T-cell (primary cell): ENCODE data around the gene GRAMD1A. TPM values are rescaled to one million over a fixed set of nuclear protein-coding genes. Genes with fewer than 3 reads are reported as not detected.

Source experiments
- ATAC-seq, 4 experiments: fragments of 200-7000 bp in 3 of 4; fragments of 150-1000 bp in 1 of 4; cut with Tn5 transposase; replicated peaks in 1 of 4; 1 replicate in 3 of 4; 2 replicates in 1 of 4; pipeline ENCODE4 v1.10.0; 2021; ENCODE audit warnings: moderate library complexity in 3 of 4, mild to moderate bottlenecking in 2 of 4, moderate number of reproducible peaks in 1 of 4
- CTCF ChIA-PET, 2 donors: fragments of 300-600 bp; sonication (Branson Sonifier 250); formaldehyde crosslinking; loops; one replicate each; lab custom pipeline; 2022; ENCODE audit warnings: antibody characterized with exemption in 2 of 2; lab: Charles Lee
- POLR2A ChIA-PET, 2 donors: fragments of 300-600 bp; sonication (Branson Sonifier 250); formaldehyde crosslinking; loops; one replicate each; lab custom pipeline; 2022; ENCODE audit warnings: antibody characterized with exemption in 2 of 2; lab: Charles Lee
- DNase-seq, 35 experiments: peaks; one replicate each; pipeline versions ENCODE4 v3.0.0 to v3.0.0-alpha.2; 2013 to 2023
- H3K27ac ChIP-seq: one replicate; pipeline ENCODE4 v1.5.1; 2013; ENCODE audit warnings: low read length
- H3K27me3 ChIP-seq, 2 experiments: replicated peaks in 1 of 2; 1 replicate in 1 of 2; 2 replicates in 1 of 2; pipeline versions ENCODE4 v1.6.1 to v1.7.0; 2013; ENCODE audit warnings: low read length in 1 of 2, mixed read lengths in 1 of 2; ENCODE audit not compliant: control insufficient read depth in 2 of 2, insufficient read depth in 2 of 2; ENCODE audit errors: extremely low read depth in 1 of 2
- H3K36me3 ChIP-seq, 2 donors: 1 replicate in 1 of 2; 2 replicates in 1 of 2; pipeline versions ENCODE4 v1.6.1 to v1.7.0; 2013; ENCODE audit warnings: low read length in 1 of 2; ENCODE audit not compliant: control insufficient read depth in 2 of 2, insufficient read depth in 1 of 2; ENCODE audit errors: extremely low read depth in 1 of 2
- H3K4me1 ChIP-seq, 2 experiments: 1 replicate in 1 of 2; 2 replicates in 1 of 2; pipeline versions ENCODE4 v1.6.1 to v1.7.0; 2013; ENCODE audit warnings: low read length in 2 of 2, mixed read lengths in 1 of 2; ENCODE audit not compliant: insufficient read depth in 2 of 2, control insufficient read depth in 1 of 2; ENCODE audit errors: extremely low read depth in 1 of 2
- H3K4me3 ChIP-seq, 2 donors: 1 replicate in 1 of 2; 2 replicates in 1 of 2; pipeline versions ENCODE4 v1.5.1 to v1.7.0; 2013; ENCODE audit warnings: mild to moderate bottlenecking in 2 of 2, low read length in 1 of 2, moderate library complexity in 1 of 2; ENCODE audit not compliant: control insufficient read depth in 1 of 2; ENCODE audit errors: extremely low read depth in 1 of 2
- H3K9me3 ChIP-seq: 2 replicates; pipeline ENCODE4 v1.7.0; 2013
- H3K27ac Mint-ChIP-seq, 2 donors: one replicate each; pipeline ENCODE4 v1.8.0; 2020 to 2021; ENCODE audit warnings: mild to moderate bottlenecking in 2 of 2, mixed read lengths in 2 of 2
- H3K27me3 Mint-ChIP-seq, 2 donors: one replicate each; pipeline ENCODE4 v1.8.0; 2021 to 2022; ENCODE audit warnings: mixed read lengths in 2 of 2
- H3K36me3 Mint-ChIP-seq: one replicate; pipeline ENCODE4 v1.8.0; 2021; ENCODE audit warnings: mixed read lengths
- H3K4me1 Mint-ChIP-seq, 3 donors: one replicate each; pipeline ENCODE4 v1.8.0; 2020 to 2022; ENCODE audit warnings: mixed read lengths in 3 of 3, mild to moderate bottlenecking in 1 of 3
- H3K4me3 Mint-ChIP-seq, 3 donors: one replicate each; pipeline ENCODE4 v1.8.0; 2020 to 2022; ENCODE audit warnings: mild to moderate bottlenecking in 3 of 3, mixed read lengths in 3 of 3, moderate library complexity in 3 of 3
- H3K9me3 Mint-ChIP-seq, 3 donors: one replicate each; pipeline ENCODE4 v1.8.0; 2020 to 2022; ENCODE audit warnings: mixed read lengths in 3 of 3
- WGBS: methylation state at CpG from one replicate; pipeline ENCODE4 v1.1.5; 2013; ENCODE audit warnings: missing lambda C conversion rate; ENCODE audit not compliant: insufficient coverage; 5-methylcytosine and 5-hydroxymethylcytosine counted together
- total RNA-seq, 35 experiments: library from RNA in 6 of 35; stranded (reverse) in 6 of 35; fragments of 120-200 nt in 1 of 35; gene quantifications; one replicate each; pipeline versions ENCODE4 v1.2.1 to v1.2.4 and lab custom pipeline; 2013 to 2026

The GRAMD1A gene
- total RNA-seq, 5 donors from 2014 or later (not counting 1 experiment from before 2014, with no cell fraction given): 189 to 318 (median 227) TPM

GRCh38 chr19:35074426-35075201, 74.5 kb downstream of the GRAMD1A start:
- Mint-ChIP-seq H3K27me3 (peaks cover 3 to 8% of the 10 kb centered on the region in 2 donors), H3K4me1 (peaks cover 0 to 4% (median 3%) of the 10 kb centered on the region in 3 donors), H3K36me3 (no peaks in the 10 kb centered on the region), H3K9me3 (no peaks in the 10 kb centered on the region), H3K4me3 (no peak overlapping the region), H3K27ac (no peak overlapping the region)
- Histone ChIP-seq H3K9me3 (no peaks in the 10 kb centered on the region), H3K4me1 (peaks cover 0 to 4% of the 10 kb centered on the region in 2 experiments), H3K4me3 (no peak overlapping the region), H3K27ac (no peak overlapping the region), H3K27me3 (peaks cover 0 to 9% of the 10 kb centered on the region in 2 experiments), H3K36me3 (no peaks in the 10 kb centered on the region)
- ChIA-PET CTCF (no interaction called here), POLR2A (no interaction called here)
- ATAC-seq: no peak
- no peak for DNase-seq
- WGBS: 88% methylated on average over 19 of the region's 21 CpGs

DNA sequence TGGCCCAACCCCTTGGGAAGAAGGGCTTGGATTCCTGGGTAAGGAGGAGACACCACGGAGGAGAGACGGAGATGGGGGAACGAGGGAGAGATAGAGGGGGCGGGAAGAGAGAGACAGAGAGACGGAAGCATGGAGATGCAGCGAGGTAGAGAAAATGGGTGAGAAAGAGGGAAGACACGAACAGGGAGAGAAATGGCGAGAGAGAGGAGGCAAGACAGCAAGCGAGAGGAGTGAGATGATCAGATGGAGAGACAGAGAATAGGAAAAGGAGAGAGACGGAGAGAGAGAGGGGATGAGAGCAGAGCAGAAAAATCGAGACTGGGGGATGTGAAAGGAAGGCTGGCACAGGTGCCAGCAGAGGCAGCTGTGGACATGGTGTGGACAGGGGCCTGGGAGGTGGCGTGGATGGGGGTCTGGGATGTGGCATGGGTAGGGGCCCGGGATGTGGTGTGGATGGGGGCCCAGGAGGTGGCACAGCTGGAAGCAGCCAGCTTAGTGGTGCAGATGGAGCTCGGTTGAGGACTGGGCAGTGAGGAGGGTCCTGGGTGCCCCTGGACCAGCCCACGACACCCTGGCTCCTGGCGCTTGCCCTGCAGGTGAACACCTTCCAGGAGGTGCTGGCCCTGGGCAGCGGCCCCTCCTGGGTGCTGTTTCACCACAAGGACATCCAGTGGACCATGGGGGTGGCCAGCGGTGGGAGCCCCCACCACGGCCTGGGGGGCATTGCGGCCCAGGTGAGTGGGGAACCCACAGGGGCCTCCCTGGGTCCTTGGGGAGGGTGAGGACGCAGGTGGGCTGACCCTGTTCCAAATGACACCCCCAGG, 75.3 kb downstream of the GRAMD1A start:
- ChIA-PET POLR2A (no interaction called here), CTCF (no interaction called here)
- H3K27me3 Mint-ChIP-seq: peaks cover 3 to 8% of the 10 kb centered on the region in 2 donors
- peaks cover 0 to 4% of the 10 kb centered on the region in 2 experiments for H3K4me1 ChIP-seq
- peak overlapping the region in 1 of 2 donors; percentile 25 for H3K27ac Mint-ChIP-seq
- H3K27me3 ChIP-seq: peaks cover 0 to 16% of the 10 kb centered on the region in 2 experiments
- DNase-seq (no peak), ATAC-seq (no peak)
- H3K4me1 Mint-ChIP-seq: peaks cover 0 to 4% (median 3%) of the 10 kb centered on the region in 3 donors
- no peak overlapping the region for H3K27ac ChIP-seq
- no peaks in the 10 kb centered on the region for H3K9me3 Mint-ChIP-seq
- H3K36me3 ChIP-seq: no peaks in the 10 kb centered on the region
- 83% methylated on average over 19 of the region's 21 CpGs for WGBS
- H3K4me3 ChIP-seq: no peak overlapping the region
- no peaks in the 10 kb centered on the region for H3K9me3 ChIP-seq
- no peak overlapping the region for H3K4me3 Mint-ChIP-seq
- H3K36me3 Mint-ChIP-seq: no peaks in the 10 kb centered on the region

- H3K4me3 Mint-ChIP-seq: no peak overlapping the region
- ChIA-PET POLR2A (no interaction called here), CTCF (interaction anchor here in 1 of 2 donors (0.6 kb wide), 1 partner anchor 969 kb away, joined by 3 read pairs; no protein-coding TSS in a partner anchor)
- H3K27ac Mint-ChIP-seq: no peak overlapping the region
- no peaks in the 10 kb centered on the region for H3K9me3 Mint-ChIP-seq
- peaks cover 0 to 4% (median 3%) of the 10 kb centered on the region in 3 donors for H3K4me1 Mint-ChIP-seq
- 76% methylated on average over 4 of the region's 6 CpGs for WGBS
- H3K27me3 Mint-ChIP-seq: peaks cover 3 to 8% of the 10 kb centered on the region in 2 donors
- H3K27ac ChIP-seq: no peak overlapping the region
- no peak overlapping the region for H3K4me3 ChIP-seq
- peaks cover 0 to 18% of the 10 kb centered on the region in 2 experiments for H3K27me3 ChIP-seq
- H3K9me3 ChIP-seq: no peaks in the 10 kb centered on the region
- no peak for ATAC-seq
- no peaks in the 10 kb centered on the region for H3K36me3 ChIP-seq
- peaks cover 0 to 4% of the 10 kb centered on the region in 2 experiments for H3K4me1 ChIP-seq
- no peak for DNase-seq
- no peaks in the 10 kb centered on the region for H3K36me3 Mint-ChIP-seq
These were observed 75.9 kb downstream of the GRAMD1A start for GRCh38 chr19:35076026-35076370.

Other genes with a start within 250 kb of the GRAMD1A start
- gene ZNF599, start 227.1 kb upstream of the GRAMD1A start, total RNA-seq: 10 to 100 TPM in 1 of 5 donors, 1 to 10 TPM in 4; 4.1 to 12.6 (median 8.1) TPM
- gene ZNF30, start 73.4 kb upstream of the GRAMD1A start, total RNA-seq: 10 to 100 TPM in 2 of 5 donors, 1 to 10 TPM in 3; 3.2 to 10.5 (median 8.7) TPM
- gene ZNF792, start 36.1 kb upstream of the GRAMD1A start, total RNA-seq: 10 to 100 TPM; 14.1 to 29.0 (median 26.8) TPM
- gene SCN1B, start 30.1 kb downstream of the GRAMD1A start, total RNA-seq: 1 to 10 TPM; 1.1 to 4.3 (median 3.7) TPM
- gene HPN, start 41.4 kb downstream of the GRAMD1A start, total RNA-seq: under 1 TPM in 3 of 5 donors, not detected in 2; 0.41 to 0.51 (median 0.46) TPM
- 1 to 10 TPM in 1 of 5 donors, under 1 TPM in 1, not detected in 3; 0.79 to 1.1 TPM for gene FXYD3, start 115.5 kb downstream of the GRAMD1A start, total RNA-seq
- gene LGI4, start 134.7 kb downstream of the GRAMD1A start, total RNA-seq: 1 to 10 TPM in 1 of 5 donors, under 1 TPM in 4; 0.15 to 1.1 (median 0.89) TPM
- gene FXYD1, start 138.5 kb downstream of the GRAMD1A start, total RNA-seq: 1 to 10 TPM in 4 of 5 donors, under 1 TPM in 1; 0.70 to 7.7 (median 4.8) TPM
- 10 to 100 TPM in 4 of 5 donors, 1 to 10 TPM in 1; 8.8 to 24.0 (median 12.6) TPM for gene FXYD7, start 142.9 kb downstream of the GRAMD1A start, total RNA-seq
- gene FXYD5, start 154.4 kb downstream of the GRAMD1A start, total RNA-seq: 100 to 1,000 TPM; 440 to 616 (median 504) TPM
- not detected for gene FAM187B, start 228.4 kb downstream of the GRAMD1A start, total RNA-seq
- gene LSR, start 248.7 kb downstream of the GRAMD1A start, total RNA-seq: 10 to 100 TPM; 36.8 to 64.9 (median 57.4) TPM